GM19328 (cell line): ENCODE measurements around the gene NKAIN2.

Experiments used
- ATAC-seq: cut with Tn5 transposase; IDR thresholded peaks from one replicate; pipeline ENCODE4 v1.9.1; 2021; ENCODE audit warnings: mild to moderate bottlenecking, moderate library complexity; ENCODE audit not compliant: unreplicated experiment

Gene NKAIN2

GRCh38 chr6:123806561-123806960 is 2.9 kb downstream of the NKAIN2 start:
- ATAC-seq = no peak

GRCh38 chr6:123808556-123808955 is 4.9 kb downstream of the NKAIN2 start:
- no peak for ATAC-seq

GRCh38 chr6:123810214-123810613 is 6.5 kb downstream of the NKAIN2 start:
- no peak for ATAC-seq

- no peak for ATAC-seq
Observed at GRCh38 chr6:123810948-123811347, 7.3 kb downstream of the NKAIN2 start.

GRCh38 chr6:123811378-123811777 is 7.7 kb downstream of the NKAIN2 start:
- ATAC-seq = no peak

GRCh38 chr6:123812621-123813020 is 9.0 kb downstream of the NKAIN2 start:
- no peak for ATAC-seq

- no peak for ATAC-seq
Observed at GRCh38 chr6:123821112-123821511, 17.4 kb downstream of the NKAIN2 start.

- ATAC-seq = no peak
Observed at GRCh38 chr6:123829302-123829953, 25.8 kb downstream of the NKAIN2 start.

GRCh38 chr6:123830120-123830519 is 26.5 kb downstream of the NKAIN2 start:
- ATAC-seq = no peak

- no peak for ATAC-seq
Observed at GRCh38 chr6:123838505-123839234, 35.0 kb downstream of the NKAIN2 start.

GRCh38 chr6:123841067-123841896 is 37.6 kb downstream of the NKAIN2 start:
- ATAC-seq = no peak

- no peak for ATAC-seq
Observed at GRCh38 chr6:123844011-123844410, 40.3 kb downstream of the NKAIN2 start.

GRCh38 chr6:123848347-123848746 is 44.7 kb downstream of the NKAIN2 start:
- no peak for ATAC-seq

- no peak for ATAC-seq
Observed at GRCh38 chr6:123849406-123849805, 45.7 kb downstream of the NKAIN2 start.

- ATAC-seq = no peak
Observed at GRCh38 chr6:123850555-123850954, 46.9 kb downstream of the NKAIN2 start.

- no peak for ATAC-seq
Observed at GRCh38 chr6:123854201-123854600, 50.5 kb downstream of the NKAIN2 start.

- ATAC-seq = no peak
Observed at GRCh38 chr6:123855506-123855905, 51.8 kb downstream of the NKAIN2 start.

- ATAC-seq = no peak
Observed at GRCh38 chr6:123859291-123859690, 55.6 kb downstream of the NKAIN2 start.

GRCh38 chr6:123869334-123869733 is 65.7 kb downstream of the NKAIN2 start:
- no peak for ATAC-seq

GRCh38 chr6:123873974-123874373 is 70.3 kb downstream of the NKAIN2 start:
- ATAC-seq = no peak

- ATAC-seq = no peak
Observed at GRCh38 chr6:123875784-123876183, 72.1 kb downstream of the NKAIN2 start.

- ATAC-seq = no peak
Observed at GRCh38 chr6:123879749-123880148, 76.1 kb downstream of the NKAIN2 start.
